ENCODE measurements around the gene TFE3. TPM values are rescaled to one million over a fixed set of nuclear protein-coding genes. Genes with fewer than 3 reads are reported as not detected.

Gene TFE3
- 4.2 and 5.9 TPM in 2 replicates for polyA plus RNA-seq

GRCh38 chrX:49043220-49043986 lies at the start of gene TFE3:
Gene TFE3, minus strand, starts transcription at chrX:49043357. Its CDS starts 131 bp downstream, at chrX:49043226.

GRCh38 chrX:49079489-49080428 lies 36.6 kb upstream of the TFE3 start, which contains the start of gene WDR45:
Gene WDR45, minus strand, starts transcription at chrX:49079887. Its CDS starts 1,792 bp downstream, at chrX:49078095.

GRCh38 chrX:49073601-49074575 lies 30.7 kb upstream of the TFE3 start, which contains the start of gene PRAF2:
Gene PRAF2, minus strand, starts transcription at chrX:49074002. Its CDS starts 15 bp downstream, at chrX:49073987.

GRCh38 chrX:49058794-49059193 lies 15.6 kb upstream of the TFE3 start, which contains the start of gene CCDC120:
Gene CCDC120, plus strand, starts transcription at chrX:49058999. Its CDS starts 3,043 bp downstream, at chrX:49062042.

GRCh38 chrX:49002091-49002935 lies 40.8 kb downstream of the TFE3 start, which contains the start of gene GRIPAP1:
Gene GRIPAP1, minus strand, starts transcription at chrX:49002264. Its CDS starts 35 bp downstream, at chrX:49002229.

Other genes with a start within 250 kb of the TFE3 start
- gene HDAC6, start 241.3 kb downstream of the TFE3 start, polyA plus RNA-seq: 18.2 and 20.9 TPM in 2 replicates
- gene ERAS, start 216.8 kb downstream of the TFE3 start, polyA plus RNA-seq: not detected in 2 replicates
- gene PCSK1N, start 207.7 kb downstream of the TFE3 start, polyA plus RNA-seq: 12.2 and 25.7 TPM in 2 replicates
- 63.1 and 65.6 TPM in 2 replicates for gene TIMM17B, start 145.6 kb downstream of the TFE3 start, polyA plus RNA-seq
- 39.1 and 42.7 TPM in 2 replicates for gene PQBP1, start 145.4 kb downstream of the TFE3 start, polyA plus RNA-seq
- 9.6 and 16.3 TPM in 2 replicates for gene SLC35A2, start 131.7 kb downstream of the TFE3 start, polyA plus RNA-seq
- gene PIM2, start 124.3 kb downstream of the TFE3 start, polyA plus RNA-seq: 15.2 and 23.7 TPM in 2 replicates
- 4.4 and 6.2 TPM in 2 replicates for gene OTUD5, start 85.8 kb downstream of the TFE3 start, polyA plus RNA-seq
- not detected in 2 replicates for gene KCND1, start 71.5 kb downstream of the TFE3 start, polyA plus RNA-seq
- 8.4 and 18.3 TPM in 2 replicates for gene GRIPAP1, start 41.1 kb downstream of the TFE3 start, polyA plus RNA-seq
- gene CCDC120, start 15.6 kb upstream of the TFE3 start, polyA plus RNA-seq: 0.52 TPM in 1 of 2 replicates, not detected in the other
- 52.4 and 57.9 TPM in 2 replicates for gene PRAF2, start 30.6 kb upstream of the TFE3 start, polyA plus RNA-seq
- gene WDR45, start 36.5 kb upstream of the TFE3 start, polyA plus RNA-seq: 32.3 and 43.3 TPM in 2 replicates
- gene GPKOW, start 80.4 kb upstream of the TFE3 start, polyA plus RNA-seq: 13.2 and 14.6 TPM in 2 replicates
- not detected in 2 replicates for gene MAGIX, start 119.4 kb upstream of the TFE3 start, polyA plus RNA-seq
- 0.22 and 7.4 TPM in 2 replicates for gene PLP2, start 128.5 kb upstream of the TFE3 start, polyA plus RNA-seq
- not detected in 2 replicates for gene PRICKLE3, start 143.0 kb upstream of the TFE3 start, polyA plus RNA-seq
- 91.9 and 102 TPM in 2 replicates for gene SYP, start 156.8 kb upstream of the TFE3 start, polyA plus RNA-seq
- not detected in 2 replicates for gene CACNA1F, start 190.0 kb upstream of the TFE3 start, polyA plus RNA-seq
- 0.69 and 1.3 TPM in 2 replicates for gene CCDC22, start 192.1 kb upstream of the TFE3 start, polyA plus RNA-seq
- gene FOXP3, start 221.4 kb upstream of the TFE3 start, polyA plus RNA-seq: not detected in 2 replicates
- gene PPP1R3F, start 226.4 kb upstream of the TFE3 start, polyA plus RNA-seq: 11.7 and 13.1 TPM in 2 replicates

Data from Purkinje cell (primary cell).